Activated CD8-positive, alpha-beta memory T cell treated with anti-CD3 and anti-CD28 coated beads for 4 hours (primary cell): ENCODE data around the gene HMX2.

Experiments used
- DNase-seq, 2 donors: peaks; one replicate each; pipeline ENCODE4 v3.0.0-alpha.2; 2020; ENCODE audit warnings: low read depth in 2 of 2

The HMX2 gene

GRCh38 chr10:123139165-123139520, 8.8 kb upstream of the HMX2 start:
- no peak for DNase-seq

- DNase-seq, result no peak
These were observed 8.3 kb upstream of the HMX2 start for GRCh38 chr10:123139521-123140163.

- DNase-seq, result no peak
These were observed 7.6 kb upstream of the HMX2 start for GRCh38 chr10:123140164-123140982.

GRCh38 chr10:123140983-123141390, 6.9 kb upstream of the HMX2 start:
- DNase-seq, result no peak

GRCh38 chr10:123141791-123142700, 5.9 kb upstream of the HMX2 start:
- no peak for DNase-seq

- DNase-seq, result no peak
These were observed 5.2 kb upstream of the HMX2 start for GRCh38 chr10:123142701-123143161.

GRCh38 chr10:123143162-123143824, 4.6 kb upstream of the HMX2 start:
- no peak for DNase-seq

- DNase-seq, result no peak
These were observed 4.1 kb upstream of the HMX2 start for GRCh38 chr10:123143825-123144168.

GRCh38 chr10:123144697-123145541, 3.0 kb upstream of the HMX2 start:
- DNase-seq, result no peak

- no peak for DNase-seq
These were observed 2.4 kb upstream of the HMX2 start for GRCh38 chr10:123145542-123146012.

GRCh38 chr10:123146013-123146893, 1.7 kb upstream of the HMX2 start:
- DNase-seq, result no peak

GRCh38 chr10:123146894-123147634, 872 bp upstream of the HMX2 start:
- DNase-seq, result no peak

GRCh38 chr10:123148414-123149161, 652 bp downstream of the HMX2 start:
- DNase-seq, result no peak

- DNase-seq, result no peak
These were observed 1.2 kb downstream of the HMX2 start for GRCh38 chr10:123149162-123149567.

GRCh38 chr10:123149568-123150270, 1.8 kb downstream of the HMX2 start:
- no peak for DNase-seq

GRCh38 chr10:123150271-123150985, 2.5 kb downstream of the HMX2 start:
- no peak for DNase-seq
